ENCODE measurements around the gene APOC4.

- no peak for TF ChIP-seq CTCF (IDR thresholded peaks at IDR 0.05)
- no peak for TF ChIP-seq POLR2A (IDR thresholded peaks at IDR 0.05)
Measured at GRCh38 chr19:44988273-44988672, 46.2 kb downstream of the APOC4 start.
